Activated T-cell treated with anti-CD3 and anti-CD28 coated beads, Interleukin-2, amount 50 U/mL, for 1 hour (primary cell): Measurements from ENCODE around the gene ZNF35.
"Not testable (repeated sequence)": the region's sequence is repeated elsewhere in the genome, so short reads cannot be mapped to it uniquely, and the experiment has no call there.

Experiments used
- DNase-seq: peaks from one replicate; pipeline ENCODE4 v3.0.0-alpha.2; 2020

ZNF35 gene

GRCh38 chr3:44648564-44649229 lies at the start of gene ZNF35:
Gene ZNF35, plus strand, starts transcription at chr3:44648732. Its CDS starts 2,336 bp downstream, at chr3:44651068.
- DNase-seq, result no peak

GRCh38 chr3:44601749-44602148 lies 46.8 kb upstream of the ZNF35 start:
- no peak for DNase-seq

GRCh38 chr3:44612678-44613077 lies 35.9 kb upstream of the ZNF35 start:
- no peak for DNase-seq

DNA sequence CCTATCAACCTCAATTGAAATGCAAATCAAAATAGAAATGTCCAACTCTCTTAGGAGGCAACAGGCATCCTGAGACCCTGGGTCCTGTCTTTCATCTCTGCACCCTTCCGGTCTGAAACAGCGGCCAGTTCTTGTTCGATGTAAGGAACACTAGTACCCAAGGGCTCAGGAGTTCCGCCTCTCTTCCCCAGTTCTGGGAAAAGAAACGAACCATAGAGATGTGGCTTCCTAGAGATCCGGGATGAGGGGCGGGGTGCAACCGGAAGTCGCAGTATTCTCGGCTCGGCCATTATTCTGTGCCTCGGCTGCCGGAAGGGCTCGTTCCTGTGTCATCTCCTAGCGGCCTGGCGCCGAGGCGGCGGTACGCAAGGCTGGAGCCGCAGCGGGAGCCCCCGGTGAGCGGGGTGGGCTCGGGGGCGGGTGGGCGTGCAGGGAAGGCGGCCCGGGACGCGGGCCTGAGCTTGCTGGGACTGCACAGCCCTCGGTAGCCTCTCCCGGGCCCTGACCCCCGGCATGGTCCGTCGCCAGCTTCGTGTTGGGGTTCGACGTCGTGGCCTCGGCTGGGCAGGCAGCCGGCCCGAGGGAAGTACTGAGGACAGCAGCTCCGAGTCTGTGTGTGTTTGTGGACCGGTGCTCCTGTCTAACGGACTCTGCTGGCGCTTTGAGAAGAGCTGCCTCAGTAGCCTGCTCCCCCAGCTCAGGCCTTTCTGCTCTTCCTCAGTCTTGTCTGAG lies 23.6 kb upstream of the ZNF35 start, which contains the start of gene ZNF197:
ZNF197 (plus strand) TSS at position 288 of the 732 bp plus-strand sequence. CDS start 4,119 bp downstream, outside the sequence.
- peak; percentile 53 for DNase-seq

- no peak for DNase-seq
These were observed 19.8 kb upstream of the ZNF35 start for GRCh38 chr3:44628716-44629115.

DNA sequence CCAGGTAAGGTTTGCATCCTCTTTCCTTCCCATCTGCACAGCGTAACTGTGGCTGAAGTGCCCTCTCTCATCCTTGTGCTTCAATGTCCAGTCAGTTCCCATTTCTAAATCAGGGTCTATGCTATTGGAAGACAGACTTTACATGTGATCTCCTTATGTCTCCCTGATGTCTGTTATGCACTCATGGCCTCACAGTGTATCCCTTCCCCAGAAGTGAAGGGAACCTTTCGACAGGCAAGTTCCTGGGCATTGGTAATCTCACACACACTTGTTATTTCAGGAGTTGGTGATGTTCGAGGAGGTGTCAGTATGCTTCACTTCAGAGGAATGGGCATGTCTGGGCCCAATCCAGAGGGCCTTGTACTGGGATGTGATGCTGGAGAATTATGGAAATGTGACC lies 16.3 kb upstream of the ZNF35 start:
- no peak for DNase-seq

GRCh38 chr3:44642337-44642736 lies 6.2 kb upstream of the ZNF35 start:
- DNase-seq, result no peak

- DNase-seq, result no peak
These were observed 5.5 kb upstream of the ZNF35 start for GRCh38 chr3:44643024-44643423.

- no peak for DNase-seq
These were observed 761 bp upstream of the ZNF35 start for GRCh38 chr3:44647771-44648170.

GRCh38 chr3:44649709-44650108 lies 1.2 kb downstream of the ZNF35 start:
- DNase-seq, result no peak

DNA sequence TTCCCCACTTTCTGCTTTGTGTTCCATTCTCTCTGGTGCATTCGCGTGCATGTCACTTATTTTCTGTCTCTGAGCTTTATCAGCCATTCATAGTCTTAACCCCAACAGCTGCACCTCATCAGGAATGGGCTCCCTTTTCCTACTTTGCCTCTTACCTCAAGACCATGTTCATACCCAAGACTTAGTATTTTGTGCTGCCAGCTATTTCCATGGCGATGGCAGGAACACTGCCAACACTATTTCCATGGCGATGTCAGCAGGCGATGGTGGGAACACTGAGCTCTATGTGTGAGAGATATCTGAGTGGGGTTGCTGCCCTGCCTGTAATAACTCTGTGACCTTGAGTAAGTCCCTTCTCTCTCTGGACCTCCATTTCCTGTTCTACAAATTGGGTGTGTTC lies 5.5 kb downstream of the ZNF35 start:
- no peak for DNase-seq

DNA sequence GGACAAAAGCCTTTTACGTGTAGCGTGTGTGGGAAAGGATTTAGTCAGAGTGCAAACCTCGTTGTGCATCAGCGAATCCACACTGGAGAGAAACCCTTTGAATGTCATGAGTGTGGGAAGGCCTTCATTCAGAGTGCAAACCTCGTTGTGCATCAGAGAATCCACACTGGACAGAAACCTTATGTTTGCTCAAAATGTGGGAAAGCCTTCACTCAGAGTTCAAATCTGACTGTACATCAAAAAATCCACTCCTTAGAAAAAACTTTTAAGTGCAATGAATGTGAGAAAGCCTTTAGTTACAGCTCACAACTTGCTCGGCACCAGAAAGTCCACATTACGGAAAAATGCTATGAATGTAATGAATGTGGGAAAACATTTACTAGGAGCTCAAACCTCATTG lies 10.5 kb downstream of the ZNF35 start:
- DNase-seq, result no peak

DNA sequence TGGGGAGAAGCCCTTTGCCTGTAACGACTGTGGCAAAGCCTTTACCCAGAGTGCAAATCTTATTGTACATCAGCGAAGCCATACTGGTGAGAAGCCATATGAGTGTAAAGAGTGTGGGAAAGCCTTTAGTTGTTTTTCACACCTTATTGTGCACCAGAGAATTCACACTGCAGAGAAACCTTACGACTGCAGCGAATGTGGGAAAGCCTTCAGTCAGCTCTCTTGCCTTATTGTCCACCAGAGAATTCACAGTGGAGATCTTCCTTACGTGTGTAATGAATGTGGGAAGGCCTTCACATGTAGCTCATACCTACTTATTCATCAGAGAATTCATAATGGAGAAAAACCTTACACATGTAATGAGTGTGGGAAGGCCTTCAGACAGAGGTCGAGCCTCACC lies 10.9 kb downstream of the ZNF35 start:
- no peak for DNase-seq

DNA sequence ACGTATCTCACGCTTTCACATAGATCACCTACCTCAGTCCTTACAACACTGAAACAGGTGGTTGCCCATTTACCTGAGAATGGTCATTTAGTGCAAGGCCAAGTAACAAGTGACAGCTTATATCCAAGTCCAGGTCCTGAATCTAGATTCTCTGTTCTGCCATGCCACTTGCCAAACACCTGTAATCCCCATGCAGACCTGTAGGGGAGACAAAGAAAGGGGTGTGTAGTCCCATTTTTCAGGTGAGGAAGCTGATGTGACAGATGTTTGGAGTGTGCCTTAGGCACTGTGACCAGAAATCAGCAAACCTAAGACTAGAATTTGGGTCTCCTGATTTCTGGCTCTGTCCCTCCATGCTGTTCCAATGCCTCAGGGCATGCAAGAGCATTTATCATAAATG lies 12.7 kb downstream of the ZNF35 start:
- DNase-seq, result no peak

GRCh38 chr3:44665173-44665572 lies 16.6 kb downstream of the ZNF35 start:
- DNase-seq, result no peak

- no peak for DNase-seq
These were observed 17.8 kb downstream of the ZNF35 start for GRCh38 chr3:44666346-44666745.

DNA sequence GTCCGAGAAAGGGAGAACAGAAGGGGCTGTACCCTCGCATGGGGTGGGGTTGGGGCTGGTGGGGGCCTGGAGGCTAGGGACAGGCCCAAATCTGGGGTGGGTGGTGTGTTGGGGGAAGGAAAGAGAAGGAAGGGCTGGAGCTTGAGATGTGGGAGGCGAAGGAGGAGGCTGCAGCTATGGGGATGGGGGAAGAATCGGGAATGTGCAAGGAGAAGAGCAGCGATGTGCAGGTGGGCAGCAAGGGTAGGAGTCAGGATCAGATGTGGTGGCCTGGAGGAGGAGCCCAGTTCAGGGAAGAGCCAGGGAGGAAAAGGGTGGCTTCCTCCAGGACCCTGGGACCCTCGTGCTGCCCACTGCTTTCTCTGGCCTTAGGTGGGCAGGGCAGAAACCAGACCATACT lies 21.2 kb downstream of the ZNF35 start:
- DNase-seq, result no peak

DNA sequence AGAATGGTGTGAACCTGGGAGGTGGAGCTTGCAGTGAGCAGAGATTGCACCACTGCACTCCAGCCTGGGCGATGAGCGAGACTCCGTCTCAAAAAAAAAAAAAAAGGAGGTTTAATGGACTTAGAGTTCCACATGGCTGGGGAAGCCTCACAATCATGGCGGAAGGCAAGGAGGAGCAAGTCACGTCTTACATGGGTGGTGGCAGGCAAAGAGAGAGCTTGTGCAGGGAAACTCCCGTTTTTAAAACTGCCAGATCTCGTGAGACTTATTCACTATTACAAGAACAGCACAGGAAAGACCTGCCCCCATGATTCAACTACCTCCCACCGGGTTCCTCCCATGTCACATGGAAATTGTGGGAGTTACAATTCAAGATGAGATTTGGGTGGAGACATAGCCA lies 24.9 kb downstream of the ZNF35 start:
- DNase-seq, result not testable (repeated sequence)

DNA sequence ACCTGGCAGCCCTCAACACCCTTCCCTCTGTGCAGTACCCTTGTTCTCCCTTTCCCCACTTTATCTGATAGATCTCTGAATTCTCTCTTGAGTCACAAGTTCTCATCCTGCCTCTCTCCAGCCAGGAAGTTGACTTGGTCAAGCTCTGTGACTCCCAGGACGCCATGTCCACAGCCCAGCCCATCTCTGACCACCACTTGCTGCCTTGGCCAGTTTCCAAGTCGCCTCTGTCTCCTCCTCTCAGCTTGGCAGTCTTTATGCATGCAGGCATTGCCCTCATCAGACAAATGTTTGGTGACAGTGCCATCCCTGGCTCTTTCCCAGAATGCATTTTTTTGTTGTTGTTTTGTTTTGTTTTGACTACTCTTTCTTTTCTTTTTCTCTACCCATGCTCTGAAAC lies 25.7 kb downstream of the ZNF35 start:
- no peak for DNase-seq

GRCh38 chr3:44678480-44679116 lies 30.1 kb downstream of the ZNF35 start:
- DNase-seq, result no peak

DNA sequence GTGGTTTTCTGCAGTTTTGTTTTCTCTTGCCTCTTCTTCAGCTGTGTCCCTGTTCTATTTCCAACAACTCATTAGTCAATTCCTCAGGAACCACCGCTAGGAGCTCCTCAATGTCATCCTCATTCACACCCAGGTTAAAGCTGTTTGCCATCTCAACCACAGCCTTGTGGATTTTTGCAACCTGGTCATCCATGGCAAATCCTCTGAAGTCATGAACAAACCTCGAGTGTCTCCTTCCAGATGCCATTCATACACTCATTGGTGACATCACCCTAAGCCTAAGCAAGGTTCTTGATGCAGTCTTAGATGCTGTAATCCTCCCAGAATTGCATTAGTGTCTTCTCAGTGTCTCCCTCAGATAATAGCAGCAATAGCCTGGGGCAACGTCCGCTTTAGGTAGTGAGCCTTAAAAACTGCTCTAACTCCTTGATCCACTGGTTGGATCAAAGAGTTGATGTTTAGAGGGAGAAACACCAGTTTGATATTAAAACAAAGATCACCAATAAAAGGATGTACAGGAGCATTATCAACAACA lies 32.5 kb downstream of the ZNF35 start:
- DNase-seq, result no peak

DNA sequence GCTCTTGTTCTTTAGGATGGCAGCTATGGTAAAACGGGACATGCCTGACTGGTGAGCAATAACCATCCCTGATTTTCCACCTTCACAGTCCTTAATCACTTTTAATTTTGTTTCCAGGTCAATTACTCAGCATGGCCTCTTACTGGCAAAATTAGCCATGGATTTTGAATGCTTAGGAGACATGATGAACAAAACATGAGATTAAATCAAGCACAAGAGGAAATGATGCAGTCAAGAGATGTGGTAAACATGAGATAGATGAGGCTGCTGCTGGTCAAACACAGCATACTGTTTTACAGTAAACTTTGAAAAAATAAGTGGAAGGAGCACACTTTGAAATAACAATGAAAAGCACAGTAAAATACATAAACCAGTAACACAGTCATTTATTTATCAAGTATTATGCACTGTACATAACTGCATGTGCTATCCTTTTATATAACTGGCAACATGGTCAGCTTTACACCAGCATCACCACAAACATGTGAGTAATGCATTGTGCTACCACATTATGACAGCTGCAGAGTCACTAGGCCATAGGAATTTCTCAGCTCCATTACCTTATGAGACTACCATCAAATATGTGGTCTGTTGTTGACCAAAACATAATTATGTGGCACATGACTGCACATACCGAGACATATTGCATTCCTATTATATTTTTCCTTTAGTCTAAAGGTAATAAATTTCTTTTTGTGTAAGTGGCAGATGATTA lies 33.8 kb downstream of the ZNF35 start:
- DNase-seq, result no peak
